GM19463 (cell line): ENCODE results near the gene ARRDC4.
A peak's percentile ranks its signal among the peaks of the same experiment; 100 is the strongest.

ENCODE experiments used
- ATAC-seq: cut with Tn5 transposase; IDR thresholded peaks from one replicate; pipeline ENCODE4 v1.9.1; 2021; ENCODE audit warnings: mild to moderate bottlenecking, moderate library complexity; ENCODE audit not compliant: unreplicated experiment

The ARRDC4 gene

GRCh38 chr15:97960364-97961066, at the start of gene ARRDC4:
Gene ARRDC4, plus strand, starts transcription at chr15:97960703. Its CDS starts 159 bp downstream, at chr15:97960862.
- ATAC-seq: peak; percentile 86

DNA sequence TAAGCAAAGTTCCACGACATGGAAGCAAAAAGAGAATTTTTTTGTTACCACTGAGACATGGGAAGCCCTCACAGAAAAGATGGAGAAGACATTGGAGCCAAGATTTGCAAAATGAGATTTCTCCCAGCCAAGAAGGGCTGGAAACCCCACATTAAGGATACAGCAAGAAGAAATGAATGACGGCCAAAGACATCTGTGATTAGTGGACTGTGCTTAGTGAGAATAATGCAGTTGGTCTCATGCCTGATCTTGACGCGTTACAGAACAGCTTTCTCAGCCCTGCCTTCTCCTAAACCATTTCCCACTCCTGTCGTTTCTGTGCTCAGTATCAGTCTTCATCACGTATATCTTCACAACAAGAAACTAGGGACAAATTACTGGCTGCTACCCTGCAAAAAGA, 45.8 kb upstream of the ARRDC4 start:
- no peak for ATAC-seq

DNA sequence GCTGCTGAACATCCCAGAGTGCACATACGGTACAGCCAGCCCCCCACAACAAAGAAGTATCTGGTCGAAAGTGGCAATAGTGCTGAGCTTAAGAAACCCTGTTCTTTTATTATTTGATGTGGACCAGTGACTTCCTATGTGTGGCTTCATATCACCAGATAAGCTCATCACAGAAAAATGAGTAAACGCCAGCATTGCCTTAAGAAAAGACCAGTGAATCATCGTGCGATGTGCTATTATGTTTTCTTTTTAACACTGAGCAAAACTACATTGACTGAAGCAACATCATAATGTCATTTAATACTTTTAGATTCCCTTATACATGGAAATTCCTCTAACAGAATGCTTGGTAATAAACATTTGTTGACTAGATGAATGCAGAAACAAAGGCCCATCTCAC, 45.2 kb upstream of the ARRDC4 start:
- ATAC-seq: no peak

DNA sequence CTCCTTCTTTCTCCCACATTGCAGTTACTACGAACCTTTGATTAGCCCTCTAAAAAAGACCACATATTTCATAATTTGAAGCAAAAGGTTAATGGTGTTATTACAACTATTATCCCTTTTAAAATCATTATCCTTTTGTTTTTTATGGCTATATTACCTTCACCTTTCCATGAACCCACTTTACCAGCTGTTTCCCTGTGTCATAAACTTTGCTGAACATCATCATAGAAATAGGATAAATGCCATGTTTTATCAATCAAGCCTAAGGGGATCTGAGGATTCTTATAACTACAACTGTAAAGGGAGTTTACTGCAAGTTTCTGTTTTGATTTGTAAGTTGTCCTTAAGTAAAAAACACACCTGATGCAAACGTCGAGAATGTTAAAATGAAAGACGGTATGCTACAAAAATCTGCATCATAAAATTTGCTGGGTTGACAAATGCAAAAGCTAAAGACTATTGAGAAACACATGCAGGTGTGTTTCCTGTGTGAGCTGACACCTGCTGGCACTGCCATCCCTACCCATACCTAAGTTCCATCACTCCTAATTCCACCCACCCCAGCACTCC, 39.1 kb upstream of the ARRDC4 start:
- no peak for ATAC-seq

GRCh38 chr15:97929456-97930229, 30.9 kb upstream of the ARRDC4 start:
- ATAC-seq: no peak

GRCh38 chr15:97930230-97930629, 30.3 kb upstream of the ARRDC4 start:
- no peak for ATAC-seq

- no peak for ATAC-seq
Observed at GRCh38 chr15:97931314-97931713, 29.2 kb upstream of the ARRDC4 start.

- no peak for ATAC-seq
Observed at GRCh38 chr15:97933589-97933988, 26.9 kb upstream of the ARRDC4 start.

DNA sequence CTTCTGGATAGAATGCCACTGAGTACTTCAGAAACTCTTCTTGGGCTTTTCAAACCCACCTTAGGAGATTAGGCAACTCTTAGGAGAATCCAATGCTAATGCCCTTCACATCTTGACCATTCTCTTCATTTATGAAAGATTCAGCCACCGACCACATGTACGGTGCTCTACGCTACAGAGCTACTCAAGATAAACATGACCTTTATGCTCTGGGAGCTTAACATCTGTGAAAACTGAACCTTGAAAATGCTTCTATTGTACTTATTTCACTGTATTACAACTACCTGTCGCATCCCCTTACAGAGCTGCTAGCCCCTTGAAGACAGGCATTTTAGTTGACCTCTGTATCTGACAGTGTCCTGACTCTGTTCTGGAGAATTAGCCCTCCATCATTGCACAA, 19.5 kb upstream of the ARRDC4 start:
- ATAC-seq: no peak

DNA sequence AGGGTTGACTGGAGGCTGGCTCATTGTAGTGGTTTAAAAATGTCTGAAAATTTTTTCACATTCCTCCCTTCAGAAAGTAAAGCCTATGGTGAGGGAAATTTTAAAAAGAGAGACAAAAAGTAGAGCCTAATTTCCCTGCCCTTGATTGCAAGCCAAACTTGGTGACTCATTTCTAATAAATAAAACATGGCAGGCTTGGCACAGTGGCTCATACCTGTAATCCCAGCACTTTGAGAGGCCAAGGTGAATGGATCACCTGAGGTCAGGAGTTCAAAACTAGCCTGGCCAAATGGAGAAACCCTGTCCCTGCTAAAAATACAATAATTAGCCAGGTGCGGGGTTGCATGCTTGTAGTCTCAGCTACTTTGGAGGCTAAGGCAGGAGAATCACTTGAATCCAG, 18.9 kb upstream of the ARRDC4 start:
- ATAC-seq: no peak

- no peak for ATAC-seq
Observed at GRCh38 chr15:97944724-97945123, 15.8 kb upstream of the ARRDC4 start.

DNA sequence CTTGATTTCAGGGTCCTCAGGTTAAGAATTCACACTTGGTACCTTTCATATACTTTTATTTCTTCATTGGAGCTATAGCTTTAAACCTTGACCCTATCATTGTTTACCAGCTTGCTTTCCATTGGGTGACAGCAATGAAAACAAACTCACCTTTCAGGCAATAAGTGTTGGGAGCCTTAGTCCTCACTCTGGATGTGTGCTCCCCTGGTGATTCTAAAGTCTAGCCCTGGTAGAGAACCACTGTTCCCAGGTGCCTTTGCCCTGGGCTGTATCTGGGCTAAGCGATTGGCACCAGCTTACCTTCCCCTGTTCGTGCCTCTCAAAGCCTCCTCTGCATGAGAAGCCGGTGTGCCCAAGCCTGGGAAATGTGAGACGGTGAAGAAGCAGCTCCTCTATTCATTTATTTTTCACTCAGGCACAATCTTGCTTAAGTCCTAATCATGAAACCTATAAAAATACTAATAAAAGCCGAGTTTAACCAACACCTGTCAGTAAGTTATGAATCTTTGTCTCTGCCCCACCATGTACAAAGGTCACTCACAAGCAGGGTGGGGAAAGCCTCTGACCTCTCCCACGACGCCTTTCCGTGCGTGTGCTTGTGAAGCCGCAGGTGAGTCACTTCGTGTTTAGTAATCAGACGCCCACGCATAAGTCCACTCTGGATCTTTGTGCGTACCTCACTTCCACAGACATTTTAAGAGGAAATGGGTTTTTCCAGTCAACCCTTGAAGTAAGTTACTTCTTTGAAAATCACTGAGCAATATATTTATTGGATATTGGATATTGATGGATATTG, 12.8 kb upstream of the ARRDC4 start:
- ATAC-seq: no peak

- no peak for ATAC-seq
Observed at GRCh38 chr15:97953254-97953653, 7.2 kb upstream of the ARRDC4 start.

DNA sequence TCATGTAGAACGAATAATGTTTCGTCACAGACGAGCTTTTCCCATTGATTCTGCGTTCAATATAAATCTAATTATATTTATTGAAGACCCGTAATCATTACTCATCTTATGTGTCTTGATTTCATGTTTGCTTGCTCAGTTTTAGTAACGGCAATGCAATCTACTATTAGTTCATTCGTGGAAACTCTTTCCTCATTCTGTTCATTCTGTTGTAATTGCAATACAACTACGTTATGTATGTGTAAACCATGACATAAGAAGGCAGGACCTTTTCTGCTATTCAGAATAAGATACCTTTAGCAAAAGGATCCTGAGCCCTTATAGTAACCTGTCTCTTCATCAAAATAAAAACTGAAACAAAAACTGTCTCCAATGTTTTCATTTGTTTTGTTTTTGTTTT, 6.8 kb upstream of the ARRDC4 start:
- no peak for ATAC-seq

GRCh38 chr15:97955035-97955434, 5.5 kb upstream of the ARRDC4 start:
- ATAC-seq: no peak

DNA sequence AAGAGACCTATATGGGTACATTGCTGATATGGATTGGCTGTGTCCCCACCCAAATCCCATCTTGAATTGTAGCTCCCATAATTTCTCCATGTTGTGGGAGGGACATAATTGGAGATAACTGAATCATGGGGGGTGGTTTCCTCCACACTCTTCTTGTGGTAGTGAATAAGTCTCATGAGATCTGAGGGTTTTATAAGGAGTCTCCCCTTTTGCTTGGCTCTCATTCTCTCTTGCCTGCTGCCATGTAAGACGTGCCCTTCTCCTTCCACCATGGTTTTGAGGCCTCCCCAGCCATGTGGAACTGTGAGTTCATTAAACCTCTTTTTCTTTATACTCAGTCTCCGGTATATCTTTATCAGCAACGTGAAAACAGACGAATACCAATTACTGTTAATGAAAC, 5.0 kb upstream of the ARRDC4 start:
- no peak for ATAC-seq

- no peak for ATAC-seq
Observed at GRCh38 chr15:97959724-97960363, 659 bp upstream of the ARRDC4 start.

- no peak for ATAC-seq
Observed at GRCh38 chr15:97961067-97961954, 808 bp downstream of the ARRDC4 start.

- no peak for ATAC-seq
Observed at GRCh38 chr15:97962263-97962662, 1.8 kb downstream of the ARRDC4 start.

DNA sequence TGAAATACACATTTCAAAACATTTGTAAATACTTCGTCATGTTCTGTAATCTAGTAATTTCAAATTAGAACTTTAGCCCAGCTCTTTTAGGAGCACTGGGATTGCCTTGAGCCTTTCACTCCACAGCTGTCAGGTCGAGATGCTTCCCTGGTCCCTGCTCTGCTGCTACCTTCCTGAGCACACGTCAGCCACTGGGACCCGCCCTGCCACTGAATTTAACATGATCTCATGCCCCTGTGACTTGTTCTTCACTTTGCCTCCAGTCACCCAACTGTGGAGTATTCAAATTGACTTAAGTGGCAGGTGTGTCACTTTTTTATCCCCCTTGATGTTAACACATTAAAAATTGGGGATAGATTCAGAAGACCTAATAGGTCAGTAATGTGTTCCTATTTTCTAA, 3.3 kb downstream of the ARRDC4 start:
- no peak for ATAC-seq
